HG03039 (cell line): ENCODE measurements around the gene NOM1.
"Not testable (repeated sequence)": the region's sequence is repeated elsewhere in the genome, so short reads cannot be mapped to it uniquely, and the experiment has no call there.

Source experiments
- ATAC-seq: cut with Tn5 transposase; IDR thresholded peaks from one replicate; pipeline ENCODE4 v1.9.1; 2021; ENCODE audit warnings: mild to moderate bottlenecking, moderate library complexity; ENCODE audit not compliant: unreplicated experiment

The NOM1 gene

GRCh38 chr7:156936766-156937165 lies 12.7 kb upstream of the NOM1 start:
- not testable (repeated sequence) for ATAC-seq

DNA sequence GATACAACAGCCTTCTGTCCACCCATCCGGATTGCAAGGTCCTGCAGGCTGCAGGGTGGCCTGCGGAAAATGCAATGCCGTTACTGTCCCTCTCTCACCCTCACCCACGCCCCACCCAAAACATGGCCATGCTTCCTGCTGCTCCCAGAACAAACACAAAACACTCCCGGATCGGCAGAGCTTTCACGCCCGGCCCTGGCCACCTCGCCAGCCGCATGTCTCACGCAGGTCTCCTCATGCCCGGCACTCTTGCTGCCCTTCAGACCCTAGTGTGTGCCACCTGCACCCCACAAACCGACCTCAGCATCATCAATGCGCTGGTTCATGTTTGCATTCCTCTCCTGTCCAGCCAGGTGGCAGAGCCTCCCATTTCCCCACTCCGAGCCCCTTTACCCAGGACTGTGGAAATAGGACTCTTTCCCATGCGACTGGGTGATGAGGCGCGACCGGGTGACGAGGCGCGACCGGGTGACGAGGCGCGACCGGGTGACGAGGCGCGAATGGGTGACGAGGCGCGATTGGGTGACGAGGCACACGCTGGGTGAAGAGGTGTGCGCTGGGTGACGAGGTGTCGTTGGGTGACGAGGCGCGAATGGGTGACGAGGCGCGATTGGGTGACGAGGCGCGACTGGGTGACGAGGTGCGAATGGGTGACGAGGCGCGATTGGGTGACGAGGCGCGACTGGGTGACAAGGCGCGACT lies 8.9 kb upstream of the NOM1 start:
- ATAC-seq: no peak

DNA sequence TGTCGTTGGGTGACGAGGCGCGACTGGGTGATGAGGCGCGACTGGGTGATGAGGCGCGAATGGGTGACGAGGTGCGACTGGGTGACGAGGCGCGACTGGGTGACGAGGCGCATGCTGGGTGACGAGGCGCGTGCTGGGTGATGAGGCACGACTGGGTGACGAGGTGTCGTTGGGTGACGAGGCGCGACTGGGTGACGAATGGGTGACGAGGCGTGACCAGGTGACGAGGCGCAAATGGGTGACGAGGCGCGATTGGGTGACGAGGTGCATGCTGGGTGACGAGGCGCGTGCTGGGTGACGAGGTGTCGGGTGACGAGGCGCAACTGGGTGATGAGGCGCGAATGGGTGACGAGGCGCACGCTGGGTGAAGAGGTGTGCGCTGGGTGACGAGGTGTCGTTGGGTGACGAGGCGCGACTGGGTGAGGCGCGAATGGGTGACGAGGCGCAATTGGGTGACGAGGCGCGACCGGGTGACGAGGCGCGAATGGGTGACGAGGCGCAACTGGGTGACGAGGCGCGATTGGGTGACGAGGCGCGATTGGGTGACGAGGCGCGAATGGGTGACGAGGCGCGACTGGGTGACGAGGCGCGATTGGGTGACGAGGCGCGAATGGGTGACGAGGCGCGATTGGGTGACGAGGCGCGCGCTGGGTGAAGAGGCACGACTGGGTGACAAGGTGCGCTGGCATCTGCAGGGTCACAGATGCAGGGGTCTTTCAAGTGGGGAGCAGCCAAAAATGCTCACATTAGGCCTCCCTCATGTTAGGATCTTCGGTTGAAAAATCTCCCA lies 7.9 kb upstream of the NOM1 start:
- no peak for ATAC-seq

DNA sequence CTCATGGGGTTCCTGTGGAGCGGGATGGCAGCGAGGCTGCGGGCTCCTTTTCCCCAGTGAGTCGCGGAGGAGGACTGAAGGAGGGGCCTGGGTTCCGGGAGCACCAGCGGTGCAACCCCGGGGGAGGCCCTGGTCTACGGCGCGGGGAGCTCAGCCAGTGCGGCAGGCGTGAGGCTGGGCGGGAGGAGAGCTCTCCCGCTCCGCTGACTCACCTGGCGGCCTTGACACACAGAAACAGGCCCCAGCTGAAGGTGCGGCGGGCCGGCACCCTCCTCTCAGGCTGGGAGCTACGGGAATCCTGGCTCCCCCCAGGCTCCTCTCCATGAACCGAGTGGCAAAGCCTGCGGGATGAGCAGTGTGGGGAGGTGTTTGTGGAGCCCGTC lies 6.8 kb upstream of the NOM1 start:
- no peak for ATAC-seq

DNA sequence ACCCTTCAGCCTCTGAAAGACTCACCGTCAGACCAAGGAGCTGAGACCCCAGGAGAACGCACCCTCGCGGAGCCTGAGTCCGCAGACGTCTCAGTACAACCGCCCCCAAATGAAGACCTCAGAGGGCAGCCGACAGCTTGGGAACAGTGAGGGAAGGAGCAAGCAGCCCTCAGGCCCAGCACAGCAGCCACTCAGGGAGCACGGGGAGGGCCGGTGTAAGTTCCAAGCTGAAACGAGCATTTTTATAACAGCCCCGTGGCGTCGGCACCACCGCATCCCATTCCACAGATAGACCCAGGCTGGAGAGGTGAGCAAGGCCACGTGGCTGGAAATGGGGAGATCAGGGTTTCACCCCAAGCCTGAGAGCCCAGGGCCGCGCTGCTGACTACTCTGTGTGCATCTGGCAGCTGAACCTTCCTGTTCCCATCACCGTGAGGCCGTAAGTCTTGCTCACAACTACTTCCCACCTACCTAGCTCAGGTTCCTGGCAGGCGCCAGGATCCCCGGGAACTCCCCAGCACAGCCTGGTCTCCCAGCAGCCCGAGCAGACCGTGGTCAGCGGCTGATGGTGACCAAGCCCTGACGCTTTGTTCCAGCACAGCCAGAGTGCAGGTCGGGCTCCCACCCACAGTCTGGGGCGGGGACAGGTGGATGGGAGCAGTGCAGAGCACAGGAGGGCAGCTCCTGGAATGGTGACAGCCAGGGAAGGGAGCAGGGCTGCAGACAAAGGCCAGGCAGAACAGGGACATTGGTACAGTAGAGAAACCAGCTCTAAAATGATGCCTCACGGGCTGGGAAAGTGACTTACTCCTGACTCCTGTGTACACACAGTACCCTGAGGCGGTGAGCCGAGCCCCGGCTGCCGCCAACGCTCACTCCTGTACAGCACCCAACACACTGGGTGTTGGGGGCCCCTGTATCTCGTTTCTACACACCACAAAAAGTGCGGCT lies 6.1 kb upstream of the NOM1 start:
- no peak for ATAC-seq

GRCh38 chr7:156944876-156945275 lies 4.6 kb upstream of the NOM1 start:
- ATAC-seq: no peak

DNA sequence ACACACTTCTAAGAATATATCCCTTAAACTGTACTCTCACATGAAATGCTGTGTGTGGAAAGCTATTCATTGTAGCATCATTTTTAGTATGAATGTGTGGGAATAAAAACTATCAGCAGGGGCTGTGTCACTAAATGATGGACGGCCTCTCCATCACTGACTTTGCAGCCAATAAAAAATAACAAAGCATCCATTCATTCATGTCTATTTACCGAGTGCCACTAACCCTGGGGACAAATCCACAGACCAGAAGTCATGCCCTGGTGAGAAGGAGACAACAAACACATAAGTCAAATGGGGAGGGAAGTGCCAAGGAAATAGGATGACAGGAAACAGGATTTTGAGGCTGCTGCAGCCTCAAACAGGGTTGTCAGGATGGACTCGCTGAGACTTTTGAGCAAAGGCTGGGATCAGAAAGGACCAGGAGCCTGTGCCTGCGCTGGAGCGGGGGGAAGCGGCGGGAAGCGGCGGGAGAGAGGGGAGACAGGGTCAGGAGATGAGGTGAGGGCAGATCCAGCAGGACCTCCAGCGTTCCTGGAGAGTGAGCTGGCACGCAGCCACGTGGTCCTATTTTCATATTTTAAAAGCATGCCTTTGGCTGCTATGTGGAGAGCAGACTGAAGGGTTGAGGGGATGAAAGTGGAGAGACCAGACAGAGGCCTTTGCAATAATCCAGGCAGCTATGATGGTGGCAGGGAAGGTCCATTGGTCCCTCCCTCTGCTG lies 2.2 kb upstream of the NOM1 start:
- ATAC-seq: no peak

GRCh38 chr7:156948361-156948760 lies 1.2 kb upstream of the NOM1 start:
- no peak for ATAC-seq

DNA sequence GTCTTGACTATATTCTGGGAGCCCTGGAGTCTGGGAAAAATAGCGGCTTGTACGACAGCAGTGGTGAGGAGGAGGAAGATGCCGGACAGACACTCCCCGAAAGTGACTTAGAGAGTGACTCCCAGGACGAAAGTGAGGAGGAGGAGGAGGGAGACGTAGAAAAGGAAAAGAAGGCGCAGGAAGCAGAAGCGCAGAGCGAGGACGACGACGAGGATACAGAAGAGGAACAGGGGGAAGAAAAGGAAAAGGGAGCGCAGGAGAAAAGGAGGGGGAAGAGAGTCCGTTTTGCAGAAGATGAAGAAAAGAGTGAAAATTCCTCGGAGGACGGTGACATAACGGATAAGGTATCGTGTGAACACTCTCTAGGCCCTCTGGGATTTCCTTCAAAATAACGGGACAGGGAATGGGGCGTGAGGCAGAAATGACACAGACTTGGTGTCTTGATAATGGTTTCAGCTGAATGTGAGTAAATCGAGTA lies 908 bp downstream of the NOM1 start:
- no peak for ATAC-seq

DNA sequence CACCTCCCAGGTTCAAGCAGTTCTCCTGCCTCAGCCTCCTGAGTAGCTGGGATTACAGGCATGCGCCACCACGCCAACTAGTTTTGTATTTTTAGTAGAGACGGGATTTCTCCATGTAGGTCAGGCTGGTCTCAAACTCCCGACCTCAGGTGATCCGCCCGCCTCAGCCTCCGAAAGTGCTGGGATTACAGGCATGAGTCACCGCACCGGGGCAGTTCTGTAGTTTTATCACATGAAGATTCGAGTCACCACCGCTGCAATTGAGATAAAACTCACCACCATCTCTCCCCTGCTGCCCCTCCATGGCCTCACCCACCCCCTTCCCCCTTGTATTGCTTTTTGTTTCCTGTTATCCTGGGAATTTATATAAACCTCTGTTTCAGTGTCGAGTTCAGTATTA lies 3.7 kb downstream of the NOM1 start:
- ATAC-seq: not testable (repeated sequence)

DNA sequence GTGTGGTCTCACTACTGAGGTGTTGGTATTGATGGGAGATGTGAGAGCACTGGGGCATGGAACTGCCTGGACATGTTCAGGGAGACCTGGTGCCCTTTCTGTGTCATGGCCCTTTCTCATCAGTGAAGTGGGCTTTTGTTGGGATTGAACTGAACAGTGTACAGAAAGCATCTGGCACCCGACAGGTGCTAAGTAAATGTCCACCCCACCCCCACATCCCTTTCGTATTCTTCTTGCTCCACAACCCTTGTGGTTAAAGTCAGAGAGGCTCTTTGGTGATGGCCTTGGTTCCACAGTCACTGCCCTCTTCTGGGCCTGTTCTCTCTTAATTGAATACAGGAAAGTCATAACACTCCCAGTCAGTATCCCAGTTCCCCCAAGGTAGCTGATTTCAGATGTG lies 5.4 kb downstream of the NOM1 start:
- no peak for ATAC-seq

GRCh38 chr7:156956727-156957126 lies 7.2 kb downstream of the NOM1 start:
- ATAC-seq: no peak

GRCh38 chr7:156962145-156962544 lies 12.6 kb downstream of the NOM1 start:
- ATAC-seq: no peak

DNA sequence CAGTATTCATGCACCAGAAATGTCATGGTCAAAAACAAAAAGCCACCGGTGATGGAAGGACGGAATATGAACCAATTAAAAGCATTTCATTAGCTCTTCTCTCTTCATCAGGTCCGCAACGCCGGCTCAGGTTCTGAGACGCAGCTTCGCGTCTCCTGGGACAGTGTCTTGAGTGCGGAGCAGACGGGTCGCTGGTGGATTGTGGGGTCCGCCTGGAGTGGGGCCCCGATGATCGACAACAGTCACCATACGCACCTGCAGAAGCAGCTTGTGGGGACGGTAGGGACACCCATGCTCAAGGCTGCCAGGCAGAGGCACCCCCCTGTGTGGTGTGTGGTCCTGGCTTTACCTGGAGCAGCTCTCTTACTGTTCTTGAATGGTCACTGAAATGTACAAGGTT lies 13.4 kb downstream of the NOM1 start:
- no peak for ATAC-seq

GRCh38 chr7:156963472-156963871 lies 14.0 kb downstream of the NOM1 start:
- ATAC-seq: no peak

GRCh38 chr7:156964971-156965370 lies 15.5 kb downstream of the NOM1 start:
- no peak for ATAC-seq

DNA sequence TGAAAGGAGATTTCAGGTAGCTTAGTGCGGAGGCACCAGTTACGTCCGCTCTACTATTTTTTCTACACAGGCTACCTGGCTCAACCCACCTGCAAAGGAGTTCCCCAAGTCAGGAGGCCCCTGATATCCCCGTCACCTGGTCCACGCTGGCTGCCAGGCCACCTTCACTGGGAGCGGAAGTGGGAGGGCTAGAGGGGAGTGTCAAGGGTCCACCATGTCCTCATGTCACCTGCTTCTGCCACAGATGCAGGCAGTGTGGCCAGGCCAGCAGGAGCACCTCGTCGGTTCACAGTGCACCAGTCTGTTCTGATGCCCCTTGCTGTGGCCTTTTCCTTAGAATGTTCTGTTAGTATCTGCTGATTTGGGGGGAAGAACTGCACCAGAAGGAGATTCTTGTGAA lies 16.9 kb downstream of the NOM1 start:
- ATAC-seq: no peak

DNA sequence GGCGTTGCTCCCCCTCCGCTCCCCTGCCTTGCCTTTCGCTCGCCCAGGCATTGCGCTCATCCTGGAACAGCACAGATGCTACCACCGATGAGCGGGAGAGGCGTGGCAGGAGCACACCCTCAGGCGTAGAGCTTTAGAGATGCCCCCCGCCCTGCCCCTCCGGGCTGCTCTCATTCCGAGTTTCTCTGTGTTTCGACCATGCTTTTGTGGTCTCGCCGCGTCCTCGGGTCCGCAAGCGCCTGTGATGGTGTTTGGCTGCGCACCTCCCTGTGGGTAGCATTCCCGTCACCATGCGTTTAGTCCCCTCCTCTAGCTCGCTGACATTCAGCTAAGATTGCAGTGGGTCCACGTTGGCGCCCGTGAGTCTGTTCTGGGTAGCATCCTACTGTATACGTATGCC lies 18.7 kb downstream of the NOM1 start:
- ATAC-seq: no peak

- no peak for ATAC-seq
Measured at GRCh38 chr7:156969972-156970420, 20.5 kb downstream of the NOM1 start.

- no peak for ATAC-seq
Measured at GRCh38 chr7:156975620-156976019, 26.1 kb downstream of the NOM1 start.
